Calu3 (cell line): Measurements from ENCODE around the gene SIRT1. TPM values are rescaled to one million over a fixed set of nuclear protein-coding genes. Genes with fewer than 3 reads are reported as not detected.
"Not testable (repeated sequence)": the region's sequence is repeated elsewhere in the genome, so short reads cannot be mapped to it uniquely, and the experiment has no call there.

Experiments used
- BruUV-seq: library from RNA; stranded (reverse); fragments of 400-500 nt; replicated peaks from 2 replicates; lab custom pipeline; 2021; lab: Mats Ljungman, UMichigan
- CTCF ChIA-PET: fragments of 300-600 bp; sonication (Branson Sonifier 250); formaldehyde crosslinking; loops from one replicate; lab custom pipeline; 2022; ENCODE audit warnings: antibody characterized with exemption; lab: Charles Lee
- DNase-seq: peaks from one replicate; pipeline ENCODE4 v3.0.0; 2022
- H3K27ac Mint-ChIP-seq: one replicate; pipeline ENCODE4 v1.8.0; 2022; ENCODE audit warnings: mixed read lengths; ENCODE audit not compliant: unreplicated experiment
- H3K27me3 Mint-ChIP-seq: one replicate; pipeline ENCODE4 v1.8.0; 2022; ENCODE audit warnings: mixed read lengths; ENCODE audit not compliant: unreplicated experiment
- H3K36me3 Mint-ChIP-seq: one replicate; pipeline ENCODE4 v1.8.0; 2022; ENCODE audit warnings: mild to moderate bottlenecking, moderate library complexity, mixed read lengths; ENCODE audit not compliant: insufficient read depth, unreplicated experiment
- H3K4me1 Mint-ChIP-seq: one replicate; pipeline ENCODE4 v1.8.0; 2022; ENCODE audit warnings: mild to moderate bottlenecking, low read depth, mixed read lengths; ENCODE audit not compliant: unreplicated experiment
- H3K4me3 Mint-ChIP-seq: one replicate; pipeline ENCODE4 v1.8.0; 2022; ENCODE audit warnings: mild to moderate bottlenecking, low read depth, moderate library complexity, mixed read lengths; ENCODE audit not compliant: unreplicated experiment
- H3K9me3 Mint-ChIP-seq: one replicate; pipeline ENCODE4 v1.8.0; 2022; ENCODE audit warnings: low read depth, mixed read lengths; ENCODE audit not compliant: unreplicated experiment
- intact Hi-C: fragments of 100-400 bp; cut with micrococcal nuclease; formaldehyde crosslinking; loops from one replicate; pipeline ENCODE4 v1.10.0; 2022; ENCODE audit not compliant: unreplicated experiment
- total RNA-seq: library from RNA; stranded (reverse); gene quantifications from 2 replicates; pipeline ENCODE4 v1.2.3, GENCODE V29; 2022
- TF ChIP-seq, protein P1 (sequence below): fragments of 200-600 bp; IDR thresholded peaks from one replicate; pipeline ENCODE4 v1.8.0; 2022; ENCODE audit warnings: antibody characterized with exemption; ENCODE audit not compliant: unreplicated experiment

The SIRT1 gene
- total RNA-seq, 1 experiment from 2014 or later, result 26.1 TPM

DNA sequence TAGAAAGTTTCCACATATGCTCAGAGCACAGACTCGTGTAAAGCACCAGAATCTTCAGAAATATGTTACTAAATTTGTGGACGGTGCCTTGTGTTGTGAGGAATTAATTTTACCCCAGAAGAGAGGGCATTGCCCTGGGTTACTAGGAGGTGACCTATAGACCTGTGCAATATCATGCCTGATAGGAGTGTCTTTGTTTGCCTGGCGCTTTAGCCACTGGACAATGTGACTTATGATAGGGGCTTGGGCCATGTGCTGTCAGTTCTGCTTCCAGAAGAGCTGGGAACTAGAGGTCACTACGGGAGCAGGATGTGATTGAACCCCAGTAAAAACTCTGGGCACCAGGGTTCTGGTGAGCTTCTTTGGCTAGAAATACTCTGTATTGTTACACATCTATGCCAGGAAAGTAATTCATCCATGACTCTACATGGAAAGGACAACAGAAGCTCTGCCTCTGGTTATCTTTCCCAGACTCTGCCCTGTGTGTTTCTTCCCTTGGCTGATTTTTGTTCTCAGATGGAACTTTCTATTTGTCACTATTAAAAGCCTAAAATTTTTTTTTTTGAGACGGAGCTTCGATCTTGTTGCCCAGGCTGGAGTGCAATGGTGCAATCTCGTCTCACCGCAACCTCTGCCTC lies 75.5 kb downstream of the SIRT1 start:
- intact Hi-C loops, result no loop called here
- TF ChIP-seq, protein P1, sequence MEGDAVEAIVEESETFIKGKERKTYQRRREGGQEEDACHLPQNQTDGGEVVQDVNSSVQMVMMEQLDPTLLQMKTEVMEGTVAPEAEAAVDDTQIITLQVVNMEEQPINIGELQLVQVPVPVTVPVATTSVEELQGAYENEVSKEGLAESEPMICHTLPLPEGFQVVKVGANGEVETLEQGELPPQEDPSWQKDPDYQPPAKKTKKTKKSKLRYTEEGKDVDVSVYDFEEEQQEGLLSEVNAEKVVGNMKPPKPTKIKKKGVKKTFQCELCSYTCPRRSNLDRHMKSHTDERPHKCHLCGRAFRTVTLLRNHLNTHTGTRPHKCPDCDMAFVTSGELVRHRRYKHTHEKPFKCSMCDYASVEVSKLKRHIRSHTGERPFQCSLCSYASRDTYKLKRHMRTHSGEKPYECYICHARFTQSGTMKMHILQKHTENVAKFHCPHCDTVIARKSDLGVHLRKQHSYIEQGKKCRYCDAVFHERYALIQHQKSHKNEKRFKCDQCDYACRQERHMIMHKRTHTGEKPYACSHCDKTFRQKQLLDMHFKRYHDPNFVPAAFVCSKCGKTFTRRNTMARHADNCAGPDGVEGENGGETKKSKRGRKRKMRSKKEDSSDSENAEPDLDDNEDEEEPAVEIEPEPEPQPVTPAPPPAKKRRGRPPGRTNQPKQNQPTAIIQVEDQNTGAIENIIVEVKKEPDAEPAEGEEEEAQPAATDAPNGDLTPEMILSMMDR, result no peak
- Mint-ChIP-seq H3K4me3 (no peak overlapping the region), H3K4me1 (no peaks in the 10 kb centered on the region), H3K36me3 (peaks cover 24% of the 10 kb centered on the region), H3K27ac (no peak overlapping the region), H3K27me3 (no peaks in the 10 kb centered on the region), H3K9me3 (no peaks in the 10 kb centered on the region)
- DNase-seq, result no peak
- CTCF ChIA-PET, result interaction anchor here (0.6 kb wide), 1 partner anchor 250 kb away, joined by 3 read pairs; no protein-coding TSS in a partner anchor
- BruUV-seq, result no TSS peak

DNA sequence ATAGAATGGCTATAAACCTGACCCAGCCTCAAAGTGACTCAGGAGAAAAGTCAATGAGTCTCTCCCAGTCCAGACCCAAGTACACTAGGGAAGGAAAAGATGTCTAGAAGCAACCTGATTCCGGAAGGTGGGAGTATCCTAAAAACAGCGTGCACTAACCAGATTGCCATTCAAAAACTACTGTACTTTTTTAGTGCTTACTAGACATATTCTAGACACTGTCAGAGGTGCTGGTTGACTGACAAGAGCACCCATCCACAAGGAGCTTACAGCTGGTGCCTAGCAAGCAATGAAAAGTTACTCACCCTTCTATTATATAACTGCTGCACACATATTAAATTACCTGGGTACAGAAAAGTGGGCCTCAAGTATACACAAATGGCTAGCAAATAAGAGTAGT lies 81.0 kb downstream of the SIRT1 start:
- Mint-ChIP-seq H3K27ac (no peak overlapping the region), H3K36me3 (peaks cover 20% of the 10 kb centered on the region), H3K4me1 (no peaks in the 10 kb centered on the region), H3K27me3 (no peaks in the 10 kb centered on the region), H3K9me3 (peaks cover 2% of the 10 kb centered on the region), H3K4me3 (no peak overlapping the region)
- BruUV-seq, result no TSS peak
- CTCF ChIA-PET, result no interaction called here
- no peak for DNase-seq
- TF ChIP-seq, protein P1, result no peak
- intact Hi-C loops, result no loop called here

DNA sequence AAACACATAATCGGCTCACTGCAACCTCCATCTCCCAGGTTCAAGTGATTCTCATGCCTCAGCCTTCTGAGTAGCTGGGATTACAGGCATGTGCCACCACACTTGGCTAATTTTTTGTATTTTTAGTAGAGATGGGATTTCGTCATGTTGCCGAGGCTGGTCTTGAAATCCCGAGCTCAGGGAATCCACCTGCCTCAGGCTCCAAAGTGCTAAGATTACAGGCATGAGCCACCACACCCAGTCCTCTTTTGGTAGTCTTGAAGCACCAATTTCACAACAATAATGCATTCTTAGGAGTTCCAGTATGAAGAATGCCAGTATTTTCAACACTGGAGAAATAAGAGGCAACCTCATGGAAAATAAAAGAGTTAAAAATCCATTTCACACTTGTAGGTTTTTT lies 81.6 kb downstream of the SIRT1 start:
- H3K27ac Mint-ChIP-seq, H3K9me3 Mint-ChIP-seq, BruUV-seq, H3K4me3 Mint-ChIP-seq, H3K4me1 Mint-ChIP-seq, CTCF ChIA-PET, H3K27me3 Mint-ChIP-seq, intact Hi-C loops, DNase-seq: not testable (repeated sequence)
- peaks cover 20% of the 10 kb centered on the region for H3K36me3 Mint-ChIP-seq

Other genes with a start within 250 kb of the SIRT1 start
- gene CTNNA3, start 188.5 kb upstream of the SIRT1 start, total RNA-seq, result not detected in 2 replicates
- 0.80 and 1.1 TPM in 2 replicates for gene DNAJC12, start 46.5 kb upstream of the SIRT1 start, total RNA-seq
- gene HERC4, start 190.6 kb downstream of the SIRT1 start, total RNA-seq, result 88.9 and 95.2 TPM in 2 replicates
- gene MYPN, start 224.8 kb downstream of the SIRT1 start, total RNA-seq, result 0.38 and 0.56 TPM in 2 replicates